ENCODE results near the gene CCNE1. TPM values are rescaled to one million over a fixed set of nuclear protein-coding genes. Genes with fewer than 3 reads are reported as not detected.

Gene CCNE1
- polyA plus RNA-seq, 3 donors: 1.7 TPM; not detected in 2

DNA sequence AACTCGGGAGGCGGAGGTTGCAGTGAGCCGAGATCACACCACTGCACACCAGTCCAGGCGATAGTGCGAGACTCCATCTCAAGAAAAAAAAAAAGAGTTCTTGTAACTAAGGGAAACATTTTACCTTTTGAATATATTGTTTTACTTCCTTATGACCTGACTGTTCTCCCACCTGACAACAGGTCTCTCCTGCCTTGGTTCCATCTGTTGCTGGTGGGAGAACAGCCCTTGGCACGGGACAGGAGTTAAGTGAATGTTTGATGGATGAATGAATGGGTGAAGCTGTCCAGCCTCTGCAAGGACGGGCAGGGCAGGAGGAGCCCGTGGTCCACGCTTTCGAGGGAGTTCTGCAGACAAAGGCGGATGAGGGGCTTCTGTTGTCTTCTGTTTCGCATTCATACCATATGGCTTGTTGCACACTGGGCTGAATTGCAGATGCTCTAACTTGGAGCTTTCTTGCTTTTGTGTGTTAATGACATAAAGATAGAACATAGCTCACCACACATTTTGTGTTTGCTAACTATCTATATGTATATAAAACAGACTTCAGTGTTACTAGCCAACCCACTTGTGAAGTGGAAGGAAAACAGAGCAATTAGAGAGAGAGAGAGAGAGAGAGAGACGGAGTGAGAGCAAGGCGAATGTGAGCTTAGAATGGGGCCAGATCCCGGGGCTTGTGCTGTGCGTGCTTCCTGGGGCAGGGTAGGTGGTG, 16.2 kb upstream of the CCNE1 start:
- WGBS (ENCODE audit: insufficient coverage): 80% methylated on average over 8 of the region's 16 CpGs
- Mint-ChIP-seq H3K27me3 (ENCODE audit: low read depth in 3 of 3) (peaks cover 6 to 21% (median 6%) of the 10 kb centered on the region in 3 donors), H3K27ac (no peak overlapping the region), H3K4me3 (no peak overlapping the region), H3K9me3 (peaks cover 0 to 2% (median 0%) of the 10 kb centered on the region in 7 donors), H3K36me3 (no peaks in the 10 kb centered on the region), H3K4me1 (no peaks in the 10 kb centered on the region)
- H3K9me3 ChIP-seq (replicated peaks in 1 of 2; ENCODE audit: control insufficient read depth in 1 of 2, insufficient read depth in 1 of 2, low read length in 2 of 2): no peaks in the 10 kb centered on the region
- H3K4me1 ChIP-seq (ENCODE audit: control insufficient read depth in 1 of 2, insufficient read depth in 2 of 2, low read length in 2 of 2): no peaks in the 10 kb centered on the region
- H4K20me1 ChIP-seq (ENCODE audit: insufficient read depth, low read length): no peaks in the 10 kb centered on the region
- peaks cover 0 to 5% of the 10 kb centered on the region in 2 donors for H3K27me3 ChIP-seq (ENCODE audit: control insufficient read depth in 2 of 2, insufficient read depth in 2 of 2, low read length in 2 of 2)
- H3K9ac ChIP-seq (ENCODE audit: insufficient read depth, low read length, poor library complexity, severe bottlenecking): no peak overlapping the region
- H3K36me3 ChIP-seq (replicated peaks in 1 of 2; ENCODE audit: control insufficient read depth in 1 of 2, insufficient read depth in 2 of 2, low read length in 2 of 2): no peaks in the 10 kb centered on the region
- no peak overlapping the region for H3K27ac ChIP-seq (ENCODE audit: low read depth in 1 of 2, low read length in 2 of 2)
- no peak overlapping the region for H2AFZ ChIP-seq (ENCODE audit: insufficient read depth, low read depth, low read length, poor library complexity, severe bottlenecking)
- TF ChIP-seq CTCF (IDR thresholded peaks at IDR 0.05): no peak
- no peaks in the 10 kb centered on the region for H3K79me2 ChIP-seq (ENCODE audit: insufficient read depth, low read length)
- intact Hi-C loops (cut with micrococcal nuclease): no loop called here
- no peak overlapping the region for H3K4me2 ChIP-seq (replicated peaks; ENCODE audit: extremely low read depth, low read length, poor library complexity, severe bottlenecking)
- no peak for DNase-seq
- H3K4me3 ChIP-seq (replicated peaks in 1 of 3; ENCODE audit: low read depth in 2 of 3, low read length in 3 of 3): no peak overlapping the region

GRCh38 chr19:29796173-29796573, 15.6 kb upstream of the CCNE1 start:
- peaks cover 0 to 5% of the 10 kb centered on the region in 2 donors for H3K27me3 ChIP-seq (ENCODE audit: control insufficient read depth in 2 of 2, insufficient read depth in 2 of 2, low read length in 2 of 2)
- Mint-ChIP-seq H3K27me3 (ENCODE audit: low read depth in 3 of 3) (peaks cover 6 to 21% (median 6%) of the 10 kb centered on the region in 3 donors), H3K27ac (no peak overlapping the region), H3K4me1 (no peaks in the 10 kb centered on the region), H3K9me3 (peaks cover 0 to 2% (median 0%) of the 10 kb centered on the region in 7 donors), H3K36me3 (no peaks in the 10 kb centered on the region), H3K4me3 (no peak overlapping the region)
- TF ChIP-seq CTCF (IDR thresholded peaks at IDR 0.05): no peak
- 26% methylated on average over 5 of the region's 9 CpGs for WGBS (ENCODE audit: insufficient coverage)
- H3K9me3 ChIP-seq (replicated peaks in 1 of 2; ENCODE audit: control insufficient read depth in 1 of 2, insufficient read depth in 1 of 2, low read length in 2 of 2): no peaks in the 10 kb centered on the region
- H3K4me2 ChIP-seq (replicated peaks; ENCODE audit: extremely low read depth, low read length, poor library complexity, severe bottlenecking): no peak overlapping the region
- DNase-seq: no peak
- H2AFZ ChIP-seq (ENCODE audit: insufficient read depth, low read depth, low read length, poor library complexity, severe bottlenecking): no peak overlapping the region
- H3K4me1 ChIP-seq (ENCODE audit: control insufficient read depth in 1 of 2, insufficient read depth in 2 of 2, low read length in 2 of 2): no peaks in the 10 kb centered on the region
- no peak overlapping the region for H3K9ac ChIP-seq (ENCODE audit: insufficient read depth, low read length, poor library complexity, severe bottlenecking)
- intact Hi-C loops (cut with micrococcal nuclease): no loop called here
- H3K4me3 ChIP-seq (replicated peaks in 1 of 3; ENCODE audit: low read depth in 2 of 3, low read length in 3 of 3): no peak overlapping the region
- H4K20me1 ChIP-seq (ENCODE audit: insufficient read depth, low read length): no peaks in the 10 kb centered on the region
- H3K79me2 ChIP-seq (ENCODE audit: insufficient read depth, low read length): no peaks in the 10 kb centered on the region
- no peaks in the 10 kb centered on the region for H3K36me3 ChIP-seq (replicated peaks in 1 of 2; ENCODE audit: control insufficient read depth in 1 of 2, insufficient read depth in 2 of 2, low read length in 2 of 2)
- no peak overlapping the region for H3K27ac ChIP-seq (ENCODE audit: low read depth in 1 of 2, low read length in 2 of 2)
